Measurements from ENCODE around the gene HSPB3. TPM values are rescaled to one million over a fixed set of nuclear protein-coding genes. Genes with fewer than 3 reads are reported as not detected.
"Not testable (repeated sequence)": the region's sequence is repeated elsewhere in the genome, so short reads cannot be mapped to it uniquely, and the experiment has no call there.

HSPB3 gene
- total and polyA plus RNA-seq, 4 donors, result 1.1 to 1.5 (median 1.5) TPM; not detected in 1

GRCh38 chr5:54469622-54470021 is 14.1 kb downstream of the HSPB3 start:
- peak overlapping the region in 1 of 2 donors; percentile 64 for H3K4me3 ChIP-seq (ENCODE audit: low read length in 2 of 2)

DNA sequence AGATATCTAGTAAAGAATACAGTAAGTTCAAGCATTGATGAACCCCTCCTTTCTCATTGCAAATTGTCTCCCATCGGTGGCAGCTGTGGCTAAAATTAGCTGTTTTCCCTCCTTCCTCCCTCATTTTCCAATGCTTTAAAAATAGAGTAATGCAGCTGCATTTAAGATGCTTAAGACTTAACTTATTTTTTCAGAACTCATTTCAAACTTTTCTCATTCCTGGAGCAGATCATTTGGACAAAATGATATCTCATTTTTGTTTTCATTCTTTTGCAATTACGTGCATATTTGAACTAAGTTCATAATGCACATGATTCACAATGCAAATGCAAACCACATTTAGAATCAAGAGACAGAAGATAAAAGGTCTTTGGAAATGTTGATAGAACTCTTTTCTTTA is 14.6 kb downstream of the HSPB3 start:
- intact Hi-C loops (cut with DNase I), result no loop called here
- Histone ChIP-seq H3K27me3 (ENCODE audit: control insufficient read depth in 1 of 2, insufficient read depth in 2 of 2, low read length in 1 of 2) (no peaks in the 10 kb centered on the region), H3K27ac (ENCODE audit: low read depth in 1 of 2, low read length in 2 of 2) (no peak overlapping the region), H3K4me3 (ENCODE audit: low read length in 2 of 2) (peak overlapping the region in 1 of 2 donors; percentile 64), H3K9me3 (ENCODE audit: control insufficient read depth, low read length) (no peaks in the 10 kb centered on the region), H3K4me1 (ENCODE audit: control insufficient read depth in 1 of 2, insufficient read depth in 2 of 2, low read length in 2 of 2) (peaks cover 2 to 3% of the 10 kb centered on the region in 2 donors), H3K36me3 (ENCODE audit: control insufficient read depth in 1 of 2, insufficient read depth in 2 of 2, low read length in 1 of 2) (no peaks in the 10 kb centered on the region)
- ATAC-seq (ENCODE audit: low FRiP score) (no peak), DNase-seq (no peak)
- WGBS, 2 donors, result 3 to 6% methylated on average over 2 of the region's 2 CpGs

More at GRCh38 chr5:54469622-54470021, 14.1 kb downstream of the HSPB3 start:
- Histone ChIP-seq H3K9me3 (ENCODE audit: control insufficient read depth, low read length) (no peaks in the 10 kb centered on the region), H3K36me3 (ENCODE audit: control insufficient read depth in 1 of 2, insufficient read depth in 2 of 2, low read length in 1 of 2) (no peaks in the 10 kb centered on the region), H3K27ac (ENCODE audit: low read depth in 1 of 2, low read length in 2 of 2) (no peak overlapping the region), H3K27me3 (ENCODE audit: control insufficient read depth in 1 of 2, insufficient read depth in 2 of 2, low read length in 1 of 2) (no peaks in the 10 kb centered on the region), H3K4me1 (ENCODE audit: control insufficient read depth in 1 of 2, insufficient read depth in 2 of 2, low read length in 2 of 2) (peaks cover 2 to 3% of the 10 kb centered on the region in 2 donors)
- DNase-seq (no peak), ATAC-seq (ENCODE audit: low FRiP score) (no peak)
- 8 to 9% methylated on average over 2 of the region's 2 CpGs for WGBS, 2 donors
- intact Hi-C loops (cut with DNase I), result no loop called here

GRCh38 chr5:54470677-54471076 is 15.2 kb downstream of the HSPB3 start:
- ATAC-seq (ENCODE audit: low FRiP score) (no peak), DNase-seq (no peak)
- intact Hi-C loops (cut with DNase I), result no loop called here
- no peaks in the 10 kb centered on the region for H3K9me3 ChIP-seq (ENCODE audit: control insufficient read depth, low read length)
- WGBS, 2 donors, result 6 to 13% methylated on average over 1 of the region's 1 CpG
- H3K4me3 ChIP-seq (ENCODE audit: low read length in 2 of 2), result no peak overlapping the region
- H3K27ac ChIP-seq (ENCODE audit: low read depth in 1 of 2, low read length in 2 of 2), result no peak overlapping the region
- H3K36me3 ChIP-seq (ENCODE audit: control insufficient read depth in 1 of 2, insufficient read depth in 2 of 2, low read length in 1 of 2), result no peaks in the 10 kb centered on the region
- peaks cover 2 to 3% of the 10 kb centered on the region in 2 donors for H3K4me1 ChIP-seq (ENCODE audit: control insufficient read depth in 1 of 2, insufficient read depth in 2 of 2, low read length in 2 of 2)
- H3K27me3 ChIP-seq (ENCODE audit: control insufficient read depth in 1 of 2, insufficient read depth in 2 of 2, low read length in 1 of 2), result no peaks in the 10 kb centered on the region

- DNase-seq (no peak), ATAC-seq (ENCODE audit: low FRiP score) (no peak)
- WGBS, 2 donors, result 56 to 61% methylated on average over 3 of the region's 3 CpGs
- no peak overlapping the region for H3K4me3 ChIP-seq (ENCODE audit: low read length in 2 of 2)
- no peaks in the 10 kb centered on the region for H3K27me3 ChIP-seq (ENCODE audit: control insufficient read depth in 1 of 2, insufficient read depth in 2 of 2, low read length in 1 of 2)
- intact Hi-C loops (cut with DNase I), result no loop called here
- H3K4me1 ChIP-seq (ENCODE audit: control insufficient read depth in 1 of 2, insufficient read depth in 2 of 2, low read length in 2 of 2), result peaks cover 2 to 3% of the 10 kb centered on the region in 2 donors
- no peak overlapping the region for H3K27ac ChIP-seq (ENCODE audit: low read depth in 1 of 2, low read length in 2 of 2)
- no peaks in the 10 kb centered on the region for H3K36me3 ChIP-seq (ENCODE audit: control insufficient read depth in 1 of 2, insufficient read depth in 2 of 2, low read length in 1 of 2)
- no peaks in the 10 kb centered on the region for H3K9me3 ChIP-seq (ENCODE audit: control insufficient read depth, low read length)
Observed at GRCh38 chr5:54471398-54471797, 15.9 kb downstream of the HSPB3 start.

- H3K36me3 ChIP-seq (ENCODE audit: control insufficient read depth in 1 of 2, insufficient read depth in 2 of 2, low read length in 1 of 2), result no peaks in the 10 kb centered on the region
- 79 to 82% methylated on average over 2 of the region's 2 CpGs for WGBS, 2 donors
- no peaks in the 10 kb centered on the region for H3K9me3 ChIP-seq (ENCODE audit: control insufficient read depth, low read length)
- intact Hi-C loops (cut with DNase I), result no loop called here
- H3K4me3 ChIP-seq (ENCODE audit: low read length in 2 of 2), result no peak overlapping the region
- no peaks in the 10 kb centered on the region for H3K4me1 ChIP-seq (ENCODE audit: control insufficient read depth in 1 of 2, insufficient read depth in 2 of 2, low read length in 2 of 2)
- DNase-seq (no peak), ATAC-seq (ENCODE audit: low FRiP score) (no peak)
- H3K27ac ChIP-seq (ENCODE audit: low read depth in 1 of 2, low read length in 2 of 2), result no peak overlapping the region
- H3K27me3 ChIP-seq (ENCODE audit: control insufficient read depth in 1 of 2, insufficient read depth in 2 of 2, low read length in 1 of 2), result no peaks in the 10 kb centered on the region
Observed at GRCh38 chr5:54476682-54477081, 21.2 kb downstream of the HSPB3 start.

DNA sequence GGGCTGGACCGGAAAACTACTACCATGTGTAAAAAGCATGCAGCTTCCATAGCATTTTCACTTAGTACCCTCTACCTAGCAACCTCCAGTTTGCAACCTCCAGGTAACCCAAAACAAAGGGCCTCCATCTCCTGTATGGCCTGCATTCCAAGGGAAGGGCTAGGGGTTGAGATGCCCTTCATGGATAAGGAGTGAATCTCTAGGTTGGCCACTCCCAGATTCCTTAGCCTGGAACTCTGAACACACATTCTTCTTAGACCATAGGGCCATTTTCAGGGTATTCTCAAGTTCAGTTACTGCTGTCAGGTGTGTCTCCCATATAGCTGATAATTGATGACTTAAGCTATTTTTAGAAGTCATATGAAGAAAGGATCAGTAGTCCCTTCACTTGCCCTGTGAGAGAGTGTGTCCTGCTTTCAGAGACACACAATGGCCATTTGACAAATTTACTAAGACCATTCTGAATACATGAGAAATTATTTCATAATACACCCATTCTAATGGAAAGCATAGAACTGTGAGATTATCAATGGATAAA is 22.5 kb downstream of the HSPB3 start:
- 95 to 100% methylated on average over 1 of the region's 1 CpG for WGBS, 2 donors

GRCh38 chr5:54480296-54480695 is 24.8 kb downstream of the HSPB3 start:
- Histone ChIP-seq H3K36me3 (ENCODE audit: control insufficient read depth in 1 of 2, insufficient read depth in 2 of 2, low read length in 1 of 2) (no peaks in the 10 kb centered on the region), H3K27me3 (ENCODE audit: control insufficient read depth in 1 of 2, insufficient read depth in 2 of 2, low read length in 1 of 2) (no peaks in the 10 kb centered on the region), H3K4me1 (ENCODE audit: control insufficient read depth in 1 of 2, insufficient read depth in 2 of 2, low read length in 2 of 2) (no peaks in the 10 kb centered on the region), H3K9me3 (ENCODE audit: control insufficient read depth, low read length) (no peaks in the 10 kb centered on the region), H3K4me3 (ENCODE audit: low read length in 2 of 2) (no peak overlapping the region), H3K27ac (ENCODE audit: low read depth in 1 of 2, low read length in 2 of 2) (no peak overlapping the region)
- DNase-seq, result no peak
- ATAC-seq (ENCODE audit: low FRiP score), result no peak
- intact Hi-C loops (cut with DNase I), result no loop called here

More for the DNA sequence above, 22.5 kb downstream of the HSPB3 start:
- intact Hi-C loops (cut with DNase I), result no loop called here
- no peak overlapping the region for H3K4me3 ChIP-seq (ENCODE audit: low read length in 2 of 2)
- no peak overlapping the region for H3K27ac ChIP-seq (ENCODE audit: low read depth in 1 of 2, low read length in 2 of 2)
- ATAC-seq (ENCODE audit: low FRiP score) (no peak), DNase-seq (no peak)
- H3K36me3 ChIP-seq (ENCODE audit: control insufficient read depth in 1 of 2, insufficient read depth in 2 of 2, low read length in 1 of 2), result no peaks in the 10 kb centered on the region
- H3K9me3 ChIP-seq (ENCODE audit: control insufficient read depth, low read length), result no peaks in the 10 kb centered on the region
- H3K4me1 ChIP-seq (ENCODE audit: control insufficient read depth in 1 of 2, insufficient read depth in 2 of 2, low read length in 2 of 2), result no peaks in the 10 kb centered on the region
- no peaks in the 10 kb centered on the region for H3K27me3 ChIP-seq (ENCODE audit: control insufficient read depth in 1 of 2, insufficient read depth in 2 of 2, low read length in 1 of 2)

DNA sequence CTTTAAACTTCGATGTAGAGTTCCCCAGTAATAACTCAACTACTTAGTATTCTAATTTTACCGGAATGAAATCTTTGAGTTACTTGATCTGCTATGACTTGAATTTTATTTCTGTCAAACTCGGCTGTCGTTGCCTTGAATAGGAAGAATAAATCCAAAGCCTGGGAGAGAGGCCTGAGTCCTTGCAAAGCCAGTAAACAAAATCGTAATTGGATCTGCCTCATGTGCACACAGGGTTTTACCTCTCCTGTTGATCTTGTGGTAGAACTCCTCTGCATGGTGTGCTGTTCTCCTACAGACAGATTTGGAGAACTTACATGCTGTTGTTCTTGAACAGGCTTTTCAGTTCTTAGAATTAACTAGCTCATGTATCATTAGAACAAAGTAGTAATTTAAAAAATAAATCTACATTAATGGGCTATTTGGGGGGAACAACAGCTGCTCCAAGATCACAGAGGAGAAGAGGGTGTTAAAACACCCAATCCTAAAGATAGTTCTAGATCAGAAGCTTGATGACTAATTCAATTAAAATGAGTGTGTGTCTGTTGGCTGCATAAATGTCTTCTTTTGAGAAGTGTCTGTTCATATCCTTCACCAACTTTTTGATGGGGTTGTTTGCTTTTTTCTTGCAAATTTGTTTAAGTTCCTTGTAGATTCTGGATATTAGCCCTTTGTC is 28.9 kb downstream of the HSPB3 start:
- Histone ChIP-seq H3K4me1 (ENCODE audit: control insufficient read depth in 1 of 2, insufficient read depth in 2 of 2, low read length in 2 of 2) (no peaks in the 10 kb centered on the region), H3K27ac (ENCODE audit: low read depth in 1 of 2, low read length in 2 of 2) (no peak overlapping the region), H3K4me3 (ENCODE audit: low read length in 2 of 2) (no peak overlapping the region), H3K36me3 (ENCODE audit: control insufficient read depth in 1 of 2, insufficient read depth in 2 of 2, low read length in 1 of 2) (no peaks in the 10 kb centered on the region), H3K27me3 (ENCODE audit: control insufficient read depth in 1 of 2, insufficient read depth in 2 of 2, low read length in 1 of 2) (no peaks in the 10 kb centered on the region), H3K9me3 (ENCODE audit: control insufficient read depth, low read length) (no peaks in the 10 kb centered on the region)
- ATAC-seq (ENCODE audit: low FRiP score), result no peak
- intact Hi-C loops (cut with DNase I), result no loop called here
- no peak for DNase-seq
- WGBS, 2 donors, result 71 to 77% methylated on average over 5 of the region's 5 CpGs

- ATAC-seq (ENCODE audit: low FRiP score); H3K27ac ChIP-seq (ENCODE audit: low read depth in 1 of 2, low read length in 2 of 2); DNase-seq; H3K9me3 ChIP-seq (ENCODE audit: control insufficient read depth, low read length); H3K4me3 ChIP-seq (ENCODE audit: low read length in 2 of 2); H3K27me3 ChIP-seq (ENCODE audit: control insufficient read depth in 1 of 2, insufficient read depth in 2 of 2, low read length in 1 of 2); H3K36me3 ChIP-seq (ENCODE audit: control insufficient read depth in 1 of 2, insufficient read depth in 2 of 2, low read length in 1 of 2); H3K4me1 ChIP-seq (ENCODE audit: control insufficient read depth in 1 of 2, insufficient read depth in 2 of 2, low read length in 2 of 2): not testable (repeated sequence)
- intact Hi-C loops (cut with DNase I), result loop anchor here in 1 of 2 donors (5.0 kb wide), 1 partner anchor 228 kb away; no protein-coding TSS in a partner anchor
Observed at GRCh38 chr5:54485659-54486058, 30.2 kb downstream of the HSPB3 start.

Data from aorta (tissue), 5 donors.